Activated CD4-positive, alpha-beta memory T cell treated with anti-CD3 and anti-CD28 coated beads for 36 hours (primary cell): ENCODE results near the gene SGO2. TPM values are rescaled to one million over a fixed set of nuclear protein-coding genes. Genes with fewer than 3 reads are reported as not detected.
A peak's percentile ranks its signal among the peaks of the same experiment; 100 is the strongest.

ENCODE experiments used
- CTCF ChIA-PET: fragments of 350-600 bp; sonication (Branson Sonifier 250); formaldehyde crosslinking; loops from one replicate; lab custom pipeline; 2021; ENCODE audit warnings: antibody characterized with exemption, inconsistent platforms; lab: Charles Lee
- POLR2A ChIA-PET: fragments of 350-600 bp; sonication (Branson Sonifier 250); formaldehyde crosslinking; loops from one replicate; lab custom pipeline; 2021; ENCODE audit warnings: antibody characterized with exemption; lab: Charles Lee
- DNase-seq: peaks from one replicate; pipeline ENCODE4 v3.0.0-alpha.2; 2020
- H3K27ac Mint-ChIP-seq: one replicate; pipeline ENCODE4 v1.8.0; 2021; ENCODE audit warnings: mixed read lengths
- H3K27me3 Mint-ChIP-seq: one replicate; pipeline ENCODE4 v1.8.0; 2021; ENCODE audit warnings: mixed read lengths
- H3K36me3 Mint-ChIP-seq: one replicate; pipeline ENCODE4 v1.8.0; 2021; ENCODE audit warnings: mixed read lengths
- H3K4me1 Mint-ChIP-seq: one replicate; pipeline ENCODE4 v1.8.0; 2021; ENCODE audit warnings: low read depth, mixed read lengths
- H3K4me3 Mint-ChIP-seq: one replicate; pipeline ENCODE4 v1.8.0; 2021; ENCODE audit warnings: mild to moderate bottlenecking, mixed read lengths
- H3K9me3 Mint-ChIP-seq: one replicate; pipeline ENCODE4 v1.8.0; 2021; ENCODE audit warnings: mixed read lengths
- intact Hi-C: fragments of 100-400 bp; cut with micrococcal nuclease; formaldehyde crosslinking; loops from one replicate; pipeline ENCODE4 v1.15.1; 2023
- total RNA-seq, 2 experiments: library from RNA; stranded (reverse); gene quantifications; one replicate each; pipeline ENCODE4 v1.2.3, GENCODE V29; 2021

Gene SGO2
- total RNA-seq, 2 experiments from 2014 or later: 40.5 to 40.7 TPM

GRCh38 chr2:200490001-200490400 lies 36.0 kb upstream of the SGO2 start:
- H3K4me1 Mint-ChIP-seq: no peaks in the 10 kb centered on the region
- no peak overlapping the region for H3K27ac Mint-ChIP-seq
- CTCF ChIA-PET: interaction anchor here (1.0 kb wide), 1 partner anchor 20 kb away, joined by 3 read pairs; the partner anchor contains the start of gene KCTD18
- no peak overlapping the region for H3K4me3 Mint-ChIP-seq
- POLR2A ChIA-PET: no interaction called here
- peaks cover 34% of the 10 kb centered on the region for H3K36me3 Mint-ChIP-seq
- intact Hi-C loops: no loop called here
- H3K9me3 Mint-ChIP-seq: peaks cover 2% of the 10 kb centered on the region
- DNase-seq: no peak
- no peaks in the 10 kb centered on the region for H3K27me3 Mint-ChIP-seq

- H3K36me3 Mint-ChIP-seq: peaks cover 36% of the 10 kb centered on the region
- intact Hi-C loops: no loop called here
Measured at GRCh38 chr2:200492656-200493055, 33.4 kb upstream of the SGO2 start.

GRCh38 chr2:200494048-200494447 lies 32.0 kb upstream of the SGO2 start:
- intact Hi-C loops: no loop called here
- no peaks in the 10 kb centered on the region for H3K27me3 Mint-ChIP-seq
- no peak overlapping the region for H3K27ac Mint-ChIP-seq
- no peak for DNase-seq
- CTCF ChIA-PET: interaction anchor here (1.1 to 2.4 kb wide), 3 partner anchors 10 to 16 kb away, joined by 3 to 10 read pairs (median 5); partner anchors contain the start of gene KCTD18
- H3K4me3 Mint-ChIP-seq: no peak overlapping the region
- peaks cover 38% of the 10 kb centered on the region for H3K36me3 Mint-ChIP-seq
- POLR2A ChIA-PET: interaction anchor here (0.6 kb wide), 1 partner anchor 256 kb away, joined by 4 read pairs; no protein-coding TSS in a partner anchor
- no peaks in the 10 kb centered on the region for H3K4me1 Mint-ChIP-seq
- peaks cover 2% of the 10 kb centered on the region for H3K9me3 Mint-ChIP-seq

More at GRCh38 chr2:200492656-200493055, 33.4 kb upstream of the SGO2 start:
- peaks cover 2% of the 10 kb centered on the region for H3K9me3 Mint-ChIP-seq
- H3K4me1 Mint-ChIP-seq: no peaks in the 10 kb centered on the region
- no peak for DNase-seq
- POLR2A ChIA-PET: no interaction called here
- no peaks in the 10 kb centered on the region for H3K27me3 Mint-ChIP-seq
- no peak overlapping the region for H3K27ac Mint-ChIP-seq
- CTCF ChIA-PET: interaction anchor here (1.0 to 2.4 kb wide), 3 partner anchors 8 to 507 kb away, joined by 4 to 10 read pairs (median 5); no protein-coding TSS in a partner anchor
- no peak overlapping the region for H3K4me3 Mint-ChIP-seq

- Mint-ChIP-seq H3K4me3 (no peak overlapping the region), H3K36me3 (peaks cover 25% of the 10 kb centered on the region), H3K27me3 (no peaks in the 10 kb centered on the region), H3K27ac (no peak overlapping the region), H3K4me1 (no peaks in the 10 kb centered on the region), H3K9me3 (no peaks in the 10 kb centered on the region)
- ChIA-PET POLR2A (no interaction called here), CTCF (interaction anchor here (4.2 kb wide), 1 partner anchor 14 kb away, joined by 25 read pairs; no protein-coding TSS in a partner anchor)
- no peak for DNase-seq
- intact Hi-C loops: no loop called here
Measured at GRCh38 chr2:200496696-200497095, 29.3 kb upstream of the SGO2 start.

- Mint-ChIP-seq H3K4me3 (no peak overlapping the region), H3K9me3 (peaks cover 2% of the 10 kb centered on the region), H3K4me1 (peaks cover 5% of the 10 kb centered on the region), H3K27ac (no peak overlapping the region), H3K36me3 (peaks cover 24% of the 10 kb centered on the region), H3K27me3 (no peaks in the 10 kb centered on the region)
- POLR2A ChIA-PET: interaction anchor here (0.6 kb wide), 1 partner anchor 16 kb away, joined by 3 read pairs; no protein-coding TSS in a partner anchor
- CTCF ChIA-PET: interaction anchor here (4.2 kb wide), 1 partner anchor 16 kb away, joined by 25 read pairs; no protein-coding TSS in a partner anchor
- no peak for DNase-seq
- intact Hi-C loops: no loop called here
Measured at GRCh38 chr2:200498402-200499162, 27.4 kb upstream of the SGO2 start.

GRCh38 chr2:200502196-200502595 lies 23.8 kb upstream of the SGO2 start:
- intact Hi-C loops: no loop called here
- CTCF ChIA-PET: interaction anchor here (0.6 to 0.9 kb wide), 2 partner anchors 9 to 24 kb away, joined by 3 read pairs; no protein-coding TSS in a partner anchor
- Mint-ChIP-seq H3K9me3 (peaks cover 2% of the 10 kb centered on the region), H3K36me3 (peaks cover 19% of the 10 kb centered on the region), H3K27me3 (no peaks in the 10 kb centered on the region), H3K27ac (no peak overlapping the region), H3K4me1 (peaks cover 13% of the 10 kb centered on the region), H3K4me3 (no peak overlapping the region)
- POLR2A ChIA-PET: no interaction called here
- DNase-seq: no peak

- no peak for DNase-seq
- Mint-ChIP-seq H3K4me3 (no peak overlapping the region), H3K27me3 (no peaks in the 10 kb centered on the region), H3K9me3 (peaks cover 2% of the 10 kb centered on the region), H3K27ac (no peak overlapping the region), H3K4me1 (peaks cover 29% of the 10 kb centered on the region), H3K36me3 (peaks cover 13% of the 10 kb centered on the region)
- ChIA-PET CTCF (interaction anchor here (0.6 kb wide), 1 partner anchor 526 kb away, joined by 4 read pairs; no protein-coding TSS in a partner anchor), POLR2A (no interaction called here)
- intact Hi-C loops: no loop called here
Measured at GRCh38 chr2:200506679-200507078, 19.3 kb upstream of the SGO2 start.

DNA sequence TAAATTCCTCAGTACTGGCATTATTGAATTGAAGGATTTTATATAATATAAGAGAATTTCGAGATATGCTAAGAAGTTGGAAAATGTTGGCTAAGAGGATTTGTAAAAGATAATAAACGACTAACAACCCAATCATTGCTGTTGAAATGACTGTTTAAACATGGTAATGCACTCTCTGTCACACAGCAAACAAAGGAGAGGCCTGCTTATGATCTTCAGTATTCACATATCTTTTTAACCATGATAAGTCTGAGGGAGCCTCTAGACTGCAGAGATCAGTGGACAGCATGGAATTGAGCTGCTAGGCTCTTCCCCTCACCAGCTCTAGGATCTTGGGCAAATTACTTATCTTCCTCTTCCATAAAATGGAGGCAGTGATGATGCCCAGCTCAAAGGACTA lies 18.8 kb upstream of the SGO2 start:
- no peak for DNase-seq
- ChIA-PET CTCF (no interaction called here), POLR2A (no interaction called here)
- Mint-ChIP-seq H3K4me3 (no peak overlapping the region), H3K4me1 (peaks cover 29% of the 10 kb centered on the region), H3K36me3 (peaks cover 12% of the 10 kb centered on the region), H3K27me3 (no peaks in the 10 kb centered on the region), H3K9me3 (peaks cover 2% of the 10 kb centered on the region), H3K27ac (no peak overlapping the region)
- intact Hi-C loops: no loop called here

- ChIA-PET POLR2A (interaction anchor here (2.5 kb wide), 1 partner anchor 17 kb away, joined by 11 read pairs; the partner anchor contains the start of gene SGO2), CTCF (interaction anchor here (0.7 to 1.7 kb wide), 13 partner anchors 11 to 523 kb away, joined by 3 to 10 read pairs (median 4); partner anchors contain the start of gene SGO2)
- H3K27ac Mint-ChIP-seq: peak overlapping the region; percentile 86
- DNase-seq: peak; percentile 20
- peaks cover 2% of the 10 kb centered on the region for H3K36me3 Mint-ChIP-seq
- no peaks in the 10 kb centered on the region for H3K9me3 Mint-ChIP-seq
- intact Hi-C loops: no loop called here
- peaks cover 24% of the 10 kb centered on the region for H3K4me1 Mint-ChIP-seq
- H3K4me3 Mint-ChIP-seq: peak overlapping the region; percentile 97
- H3K27me3 Mint-ChIP-seq: no peaks in the 10 kb centered on the region
Measured at GRCh38 chr2:200509235-200509611, 16.8 kb upstream of the SGO2 start.

DNA sequence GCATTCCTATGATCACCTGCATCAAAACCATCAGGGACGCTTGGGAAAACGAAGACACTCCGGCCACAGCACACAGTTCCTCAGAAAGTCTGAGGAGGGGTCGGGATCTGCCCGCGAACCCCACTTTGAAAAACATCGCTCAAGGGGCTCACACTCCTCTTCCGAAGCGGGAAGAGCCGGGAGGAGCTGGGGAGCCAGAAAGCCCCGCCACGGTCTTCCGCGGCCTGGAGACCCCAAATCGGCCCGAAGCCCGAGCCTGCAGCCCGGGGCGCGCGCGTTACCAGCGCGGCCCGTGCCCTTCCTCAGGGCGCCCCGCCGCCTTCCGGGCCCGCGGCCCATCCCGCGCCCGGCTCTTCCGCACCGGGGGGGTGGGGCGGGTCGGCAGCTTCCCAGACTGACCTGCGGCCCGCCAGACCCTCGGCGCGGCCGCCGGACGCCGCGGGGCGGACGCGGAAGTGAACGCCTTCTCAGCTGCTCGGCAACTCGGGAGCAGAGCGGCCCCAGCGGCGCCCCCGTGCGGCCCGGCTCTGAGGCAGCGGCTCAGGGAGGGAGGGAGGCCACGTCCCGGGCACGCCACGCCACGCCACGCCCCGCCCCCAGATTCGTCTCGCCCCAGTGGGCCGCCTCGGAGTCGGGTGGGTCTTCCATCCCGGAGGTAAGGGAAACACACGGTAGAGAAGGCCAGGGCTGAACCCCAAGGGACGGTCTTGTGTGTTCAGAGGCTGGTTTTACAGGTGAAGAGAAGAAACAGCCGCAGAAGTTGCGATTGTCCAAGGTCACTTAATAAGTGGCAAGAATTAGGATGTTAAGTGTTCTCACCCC lies 16.2 kb upstream of the SGO2 start, which contains the start of gene KCTD18:
Gene KCTD18 (minus strand): TSS at position 457 of the 822 bp plus-strand sequence. CDS start 3,052 bp downstream, outside the sequence.
- H3K4me3 Mint-ChIP-seq: peak within 1 kb of the TSS; percentile 97
- DNase-seq: peak; percentile 93
- H3K9me3 Mint-ChIP-seq: no peaks in the 10 kb centered on the region
- ChIA-PET CTCF (interaction anchor here (0.6 to 1.7 kb wide), 14 partner anchors 11 to 528 kb away, joined by 3 to 10 read pairs (median 4); partner anchors contain the start of gene SGO2), POLR2A (interaction anchor here (2.5 kb wide), 1 partner anchor 16 kb away, joined by 11 read pairs; the partner anchor contains the start of gene SGO2)
- peaks cover 30% of the 10 kb centered on the region for H3K4me1 Mint-ChIP-seq
- no peaks in the 10 kb centered on the region for H3K27me3 Mint-ChIP-seq
- intact Hi-C loops: loop anchor here (1.0 kb wide), 1 partner anchor 16 kb away; the partner anchor contains the start of gene SGO2
- H3K36me3 Mint-ChIP-seq: peaks cover under 1% of the 10 kb centered on the region
- peak within 1 kb of the TSS; percentile 86 for H3K27ac Mint-ChIP-seq

- no peak overlapping the region for H3K4me3 Mint-ChIP-seq
- H3K4me1 Mint-ChIP-seq: peaks cover 17% of the 10 kb centered on the region
- no peak for DNase-seq
- intact Hi-C loops: loop anchor here (1.0 kb wide), 1 partner anchor 11 kb away; the partner anchor contains the start of gene SGO2
- ChIA-PET CTCF (no interaction called here), POLR2A (no interaction called here)
- H3K27me3 Mint-ChIP-seq: no peaks in the 10 kb centered on the region
- peak overlapping the region; percentile 2 for H3K27ac Mint-ChIP-seq
- no peaks in the 10 kb centered on the region for H3K36me3 Mint-ChIP-seq
- no peaks in the 10 kb centered on the region for H3K9me3 Mint-ChIP-seq
Measured at GRCh38 chr2:200515155-200515554, 10.9 kb upstream of the SGO2 start.
